T-helper 2 cell (primary cell): ENCODE data around the gene PROSER3.
A peak's percentile ranks its signal among the peaks of the same experiment; 100 is the strongest.

Experiments
- DNase-seq, 5 experiments: peaks; one replicate each; pipeline versions ENCODE4 v3.0.0 to v3.0.0-alpha.2; 2012 to 2022
- total RNA-seq, 2 donors: gene quantifications; one replicate each; lab custom pipeline; 2026; lab: John Stamatoyannopoulos, UW

The PROSER3 gene
- total RNA-seq: 10.3 to 15.0 reads per million in 2 donors

DNA sequence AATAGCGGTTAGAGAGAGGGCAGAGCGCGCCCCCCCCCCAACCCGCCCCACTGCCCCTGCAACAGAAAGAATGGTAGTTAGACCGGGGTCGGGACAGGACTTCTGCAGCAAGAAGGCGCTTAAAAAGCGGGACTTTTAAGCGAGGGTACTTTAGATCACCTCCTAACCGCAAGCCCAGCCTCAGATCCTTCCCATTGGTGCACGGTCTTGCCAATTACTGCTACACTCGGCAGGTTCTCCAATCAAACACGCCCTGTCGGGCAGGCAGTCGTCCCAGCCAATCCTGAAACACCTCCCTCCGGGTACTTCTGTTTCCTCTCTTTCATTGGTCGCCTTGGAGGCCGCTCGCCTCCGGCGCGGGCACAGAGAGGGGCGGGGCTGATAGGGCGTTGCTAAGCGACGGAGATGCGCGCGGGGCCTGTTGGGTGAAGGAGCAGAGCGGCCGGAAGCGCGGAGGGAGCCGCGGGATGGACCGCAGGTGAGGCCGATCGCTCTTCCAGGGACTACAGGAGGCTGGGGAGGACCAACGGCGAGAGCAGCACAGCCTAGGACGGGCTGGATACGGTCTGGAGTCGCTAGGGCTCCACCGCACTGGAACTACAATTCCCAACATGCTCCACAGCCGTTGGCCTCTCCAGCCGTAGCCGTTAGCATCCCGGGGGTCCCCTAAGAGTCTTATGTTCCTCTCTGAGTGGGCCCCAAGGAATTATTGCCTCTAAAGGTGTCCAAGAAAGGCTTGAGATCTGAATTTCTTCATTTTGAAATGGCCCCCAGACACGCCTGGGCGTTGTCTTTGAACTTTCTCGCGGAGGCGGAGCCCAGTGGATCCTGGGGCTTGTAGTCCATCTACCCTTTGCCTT, at the start of gene PROSER3:
PROSER3 (plus strand) TSS at position 428 of the 860 bp plus-strand sequence; CDS start at position 468, 40 bp downstream.
- peak; percentile 94 to 100 (median 97) for DNase-seq

GRCh38 chr19:35708391-35708790, 49.6 kb upstream of the PROSER3 start:
- no peak for DNase-seq

- peak in 2 of 5 experiments; percentile 47 to 88 for DNase-seq
These were observed 46.9 kb upstream of the PROSER3 start for GRCh38 chr19:35710784-35711723.

- peak in 4 of 5 experiments; percentile 37 to 96 (median 48) for DNase-seq
These were observed 45.1 kb upstream of the PROSER3 start for GRCh38 chr19:35712567-35713505.

GRCh38 chr19:35713506-35713850, 44.5 kb upstream of the PROSER3 start:
- no peak for DNase-seq

DNA sequence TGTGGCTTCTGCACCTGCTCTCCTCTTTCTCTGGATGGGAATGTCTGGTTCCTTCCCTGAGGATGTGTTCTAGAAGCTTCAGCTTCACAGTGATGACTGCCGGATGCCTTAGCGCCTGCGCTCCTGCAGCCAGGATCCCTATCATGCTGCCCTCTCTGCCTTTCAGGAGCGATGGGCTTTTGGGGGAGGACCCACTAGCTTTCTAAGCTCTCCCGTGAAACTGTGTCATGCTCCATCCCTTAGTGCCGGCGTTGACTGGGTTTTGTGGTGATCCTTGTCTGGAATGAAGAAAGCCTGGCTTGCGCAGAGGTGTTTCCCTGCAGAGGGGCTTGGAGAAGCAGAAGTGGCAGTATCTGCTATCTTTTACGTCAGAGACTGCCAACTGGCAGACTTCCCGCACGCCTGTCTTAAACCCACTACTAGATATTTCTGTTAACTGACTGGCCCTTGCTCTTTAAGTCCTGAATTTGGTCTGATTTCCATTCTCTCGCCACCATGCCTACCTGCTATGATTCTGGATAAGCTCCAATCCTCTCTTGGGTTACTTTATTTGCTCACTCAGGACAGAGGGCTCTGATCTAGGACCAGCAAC, 44.0 kb upstream of the PROSER3 start:
- no peak for DNase-seq

DNA sequence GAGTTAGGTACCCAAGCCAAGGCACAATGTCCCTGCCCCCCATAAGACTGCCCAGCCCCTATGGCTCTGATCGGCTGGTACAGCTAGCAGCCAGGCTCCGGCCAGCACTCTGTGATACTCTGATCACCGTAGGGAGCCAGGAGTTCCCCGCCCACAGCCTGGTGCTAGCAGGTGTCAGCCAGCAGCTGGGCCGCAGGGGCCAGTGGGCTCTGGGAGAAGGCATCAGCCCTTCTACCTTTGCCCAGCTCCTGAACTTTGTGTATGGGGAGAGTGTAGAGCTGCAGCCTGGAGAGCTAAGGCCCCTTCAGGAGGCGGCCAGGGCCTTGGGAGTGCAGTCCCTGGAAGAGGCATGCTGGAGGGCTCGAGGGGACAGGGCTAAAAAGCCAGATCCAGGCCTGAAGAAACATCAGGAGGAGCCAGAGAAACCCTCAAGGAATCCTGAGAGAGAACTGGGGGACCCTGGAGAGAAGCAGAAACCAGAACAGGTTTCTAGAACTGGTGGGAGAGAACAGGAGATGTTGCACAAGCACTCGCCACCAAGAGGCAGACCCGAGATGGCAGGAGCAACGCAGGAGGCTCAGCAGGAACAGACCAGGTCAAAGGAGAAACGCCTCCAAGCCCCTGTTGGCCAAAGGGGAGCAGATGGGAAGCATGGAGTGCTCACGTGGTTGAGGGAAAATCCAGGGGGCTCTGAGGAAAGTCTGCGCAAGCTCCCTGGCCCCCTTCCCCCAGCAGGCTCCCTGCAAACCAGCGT, 43.2 kb upstream of the PROSER3 start:
- peak in 1 of 5 experiments; percentile 59 for DNase-seq

DNA sequence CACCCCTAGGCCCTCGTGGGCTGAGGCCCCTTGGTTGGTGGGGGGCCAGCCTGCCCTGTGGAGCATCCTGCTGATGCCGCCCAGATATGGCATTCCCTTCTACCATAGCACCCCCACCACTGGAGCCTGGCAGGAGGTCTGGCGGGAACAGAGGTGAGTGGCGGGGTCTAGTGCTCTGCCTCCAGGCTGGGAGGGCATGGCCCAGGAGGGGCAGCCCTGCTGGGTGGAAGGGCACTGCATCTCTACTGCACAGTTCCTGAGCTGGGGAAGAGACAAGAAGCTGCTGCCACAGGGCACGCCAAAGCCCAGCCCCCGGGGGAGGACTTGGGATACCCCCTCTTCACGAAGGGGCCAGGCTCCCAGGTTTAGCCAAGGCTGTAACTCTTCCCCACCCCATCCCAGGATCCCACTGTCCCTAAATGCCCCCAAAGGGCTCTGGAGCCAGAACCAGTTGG, 42.6 kb upstream of the PROSER3 start:
- DNase-seq: no peak

DNA sequence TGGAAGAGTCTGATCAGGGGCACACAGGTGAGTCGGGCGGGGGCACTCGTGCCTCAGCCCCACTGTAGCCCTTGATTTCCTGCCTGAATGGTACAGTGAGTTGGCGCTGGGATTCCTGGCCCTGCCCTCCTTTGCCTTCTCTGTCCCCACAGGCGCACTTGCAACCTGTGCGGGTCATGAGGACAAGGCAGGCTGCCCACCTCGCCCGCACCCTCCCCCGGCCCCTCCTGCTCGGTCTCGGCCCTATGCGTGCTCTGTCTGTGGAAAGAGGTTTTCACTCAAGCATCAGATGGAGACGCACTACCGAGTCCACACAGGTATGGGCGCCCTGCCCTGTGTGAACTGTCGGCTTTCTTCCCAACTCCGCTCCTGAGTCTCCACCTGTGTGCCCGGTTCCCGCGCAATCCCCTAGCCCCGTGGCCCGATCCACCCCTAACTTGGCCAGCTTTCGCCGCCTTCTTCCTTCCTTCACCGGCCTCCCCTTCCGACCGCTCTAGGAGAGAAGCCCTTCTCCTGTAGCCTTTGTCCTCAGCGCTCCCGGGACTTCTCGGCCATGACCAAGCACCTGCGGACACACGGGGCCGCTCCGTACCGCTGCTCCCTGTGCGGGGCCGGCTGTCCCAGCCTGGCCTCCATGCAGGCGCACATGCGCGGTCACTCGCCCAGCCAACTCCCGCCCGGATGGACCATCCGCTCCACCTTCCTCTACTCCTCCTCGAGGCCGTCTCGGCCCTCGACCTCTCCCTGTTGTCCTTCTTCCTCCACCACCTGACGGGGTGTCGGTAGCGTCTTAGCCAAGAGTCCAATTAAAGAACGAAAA, 41.8 kb upstream of the PROSER3 start:
- peak in 1 of 5 experiments; percentile 35 for DNase-seq

DNA sequence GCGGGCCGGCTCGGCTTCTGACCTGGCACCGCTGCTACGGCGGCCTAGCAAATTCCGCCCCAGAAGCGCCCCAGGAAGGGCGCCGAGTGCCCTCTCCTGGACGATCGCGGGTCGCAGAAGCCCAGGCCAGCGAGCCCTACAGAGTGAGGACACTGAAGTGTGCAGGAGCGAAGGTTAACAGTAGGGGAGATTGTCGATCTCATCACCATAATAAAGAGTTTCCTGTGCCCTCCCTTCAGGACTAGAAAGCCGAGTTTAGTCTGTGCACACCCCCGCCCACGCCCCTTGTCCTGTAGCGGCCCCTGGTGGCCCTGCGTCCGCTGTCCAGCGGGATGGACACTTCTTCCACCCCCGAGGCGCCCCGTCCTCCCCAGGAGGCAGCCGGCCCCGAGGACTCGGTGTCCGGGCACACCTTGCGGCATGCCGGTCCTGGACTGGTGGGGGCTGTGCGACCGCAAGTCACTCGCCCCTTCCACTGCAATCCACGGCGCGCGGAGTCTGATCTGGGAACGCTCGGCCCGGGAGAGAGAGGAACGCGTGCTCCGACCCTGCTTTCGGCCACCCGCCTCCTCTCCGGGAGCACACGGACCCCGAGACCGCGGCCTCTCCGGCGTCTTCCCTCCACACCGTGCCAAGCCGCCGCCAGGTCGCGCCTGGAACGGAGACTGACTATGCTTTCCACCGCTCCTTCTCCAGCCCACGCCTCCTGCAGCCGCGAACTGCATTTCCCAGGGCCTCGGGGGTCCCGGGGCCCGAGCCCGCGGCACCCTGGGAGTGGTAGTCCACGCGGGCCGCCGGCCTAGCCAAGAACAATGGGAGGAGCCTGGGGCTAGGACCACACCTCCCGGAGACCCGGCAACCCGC, 40.9 kb upstream of the PROSER3 start:
- DNase-seq: peak; percentile 92 to 99 (median 97)

DNA sequence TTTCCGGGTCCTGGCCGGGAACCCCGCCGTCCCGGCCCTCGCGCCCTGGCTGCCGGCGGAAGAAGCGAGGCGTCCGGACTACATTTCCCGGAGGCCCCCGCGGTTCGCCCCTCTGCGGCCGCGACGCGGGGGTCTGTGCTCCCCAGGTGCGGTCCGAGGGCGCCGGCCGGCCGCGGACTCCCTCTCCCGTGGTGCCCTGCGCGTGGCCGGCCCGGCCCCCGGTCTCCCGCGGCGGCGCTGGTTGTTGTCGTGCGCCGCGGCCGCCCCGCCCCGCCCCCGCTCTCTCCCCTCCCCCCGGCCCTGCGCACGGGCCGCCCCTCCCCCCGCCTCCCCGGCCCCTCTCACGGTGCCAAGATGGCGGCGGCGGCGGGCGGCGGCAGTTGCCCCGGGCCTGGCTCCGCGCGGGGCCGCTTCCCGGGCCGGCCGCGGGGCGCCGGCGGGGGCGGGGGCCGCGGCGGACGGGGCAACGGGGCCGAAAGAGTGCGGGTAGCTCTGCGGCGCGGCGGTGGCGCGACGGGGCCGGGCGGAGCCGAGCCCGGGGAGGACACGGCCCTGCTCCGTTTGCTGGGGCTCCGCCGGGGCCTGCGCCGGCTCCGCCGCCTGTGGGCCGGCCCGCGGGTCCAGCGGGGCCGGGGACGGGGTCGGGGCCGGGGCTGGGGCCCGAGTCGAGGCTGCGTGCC, 40.2 kb upstream of the PROSER3 start, which contains the start of gene KMT2B:
KMT2B (plus strand) TSS at position 339 of the 680 bp plus-strand sequence; CDS start at position 355, 16 bp downstream.
- no peak for DNase-seq

- DNase-seq: peak in 4 of 5 experiments; percentile 19 to 68 (median 39)
These were observed 39.5 kb upstream of the PROSER3 start for GRCh38 chr19:35718345-35719041.

- no peak for DNase-seq
These were observed 38.4 kb upstream of the PROSER3 start for GRCh38 chr19:35719402-35720162.

DNA sequence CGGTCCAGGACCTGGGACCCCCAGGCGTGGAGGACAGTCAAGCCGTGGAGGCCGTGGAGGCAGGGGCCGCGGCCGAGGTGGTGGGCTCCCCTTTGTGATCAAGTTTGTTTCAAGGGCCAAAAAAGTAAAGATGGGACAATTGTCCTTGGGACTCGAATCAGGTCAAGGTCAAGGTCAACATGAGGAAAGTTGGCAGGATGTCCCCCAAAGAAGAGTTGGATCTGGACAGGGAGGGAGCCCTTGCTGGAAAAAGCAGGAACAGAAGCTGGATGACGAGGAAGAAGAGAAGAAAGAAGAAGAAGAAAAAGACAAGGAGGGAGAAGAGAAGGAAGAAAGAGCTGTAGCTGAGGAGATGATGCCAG, 37.8 kb upstream of the PROSER3 start:
- DNase-seq: no peak

- DNase-seq: no peak
These were observed 37.3 kb upstream of the PROSER3 start for GRCh38 chr19:35720648-35721047.

GRCh38 chr19:35721374-35721773, 36.6 kb upstream of the PROSER3 start:
- DNase-seq: no peak

- no peak for DNase-seq
These were observed 35.5 kb upstream of the PROSER3 start for GRCh38 chr19:35722461-35722860.
